ENCODE measurements around the gene SLC6A6.

The SLC6A6 gene

GRCh38 chr3:14538451-14539088 lies 136.2 kb downstream of the SLC6A6 start:
- no peak for DNase-seq
- Histone ChIP-seq H3K9me3 (no peaks in the 10 kb centered on the region), H3K36me3 (no peaks in the 10 kb centered on the region), H3K4me3 (ENCODE audit: low read depth, low read length) (no peak overlapping the region), H3K27me3 (no peaks in the 10 kb centered on the region), H3K4me1 (no peaks in the 10 kb centered on the region)
- TF ChIP-seq, protein P1, sequence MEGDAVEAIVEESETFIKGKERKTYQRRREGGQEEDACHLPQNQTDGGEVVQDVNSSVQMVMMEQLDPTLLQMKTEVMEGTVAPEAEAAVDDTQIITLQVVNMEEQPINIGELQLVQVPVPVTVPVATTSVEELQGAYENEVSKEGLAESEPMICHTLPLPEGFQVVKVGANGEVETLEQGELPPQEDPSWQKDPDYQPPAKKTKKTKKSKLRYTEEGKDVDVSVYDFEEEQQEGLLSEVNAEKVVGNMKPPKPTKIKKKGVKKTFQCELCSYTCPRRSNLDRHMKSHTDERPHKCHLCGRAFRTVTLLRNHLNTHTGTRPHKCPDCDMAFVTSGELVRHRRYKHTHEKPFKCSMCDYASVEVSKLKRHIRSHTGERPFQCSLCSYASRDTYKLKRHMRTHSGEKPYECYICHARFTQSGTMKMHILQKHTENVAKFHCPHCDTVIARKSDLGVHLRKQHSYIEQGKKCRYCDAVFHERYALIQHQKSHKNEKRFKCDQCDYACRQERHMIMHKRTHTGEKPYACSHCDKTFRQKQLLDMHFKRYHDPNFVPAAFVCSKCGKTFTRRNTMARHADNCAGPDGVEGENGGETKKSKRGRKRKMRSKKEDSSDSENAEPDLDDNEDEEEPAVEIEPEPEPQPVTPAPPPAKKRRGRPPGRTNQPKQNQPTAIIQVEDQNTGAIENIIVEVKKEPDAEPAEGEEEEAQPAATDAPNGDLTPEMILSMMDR (IDR thresholded peaks at IDR 0.05; ENCODE audit: low read depth, low read length), result no peak

Data from BE2C (cell line).